Activated CD8-positive, alpha-beta T cell treated with anti-CD3 and anti-CD28 coated beads for 36 hours (primary cell): ENCODE measurements around the gene DDA1. TPM values are rescaled to one million over a fixed set of nuclear protein-coding genes. Genes with fewer than 3 reads are reported as not detected.

Experiments
- ATAC-seq: fragments of 200-7000 bp; cut with Tn5 transposase; one replicate; pipeline ENCODE4 v1.10.0; 2021; ENCODE audit warnings: mild to moderate bottlenecking, moderate library complexity
- CTCF ChIA-PET: fragments of 350-600 bp; sonication (Branson Sonifier 250); formaldehyde crosslinking; loops from one replicate; lab custom pipeline; 2021; ENCODE audit warnings: antibody characterized with exemption; lab: Charles Lee
- POLR2A ChIA-PET: fragments of 350-600 bp; sonication (Branson Sonifier 250); formaldehyde crosslinking; loops from one replicate; lab custom pipeline; 2021; ENCODE audit warnings: antibody characterized with exemption; lab: Charles Lee
- DNase-seq: peaks from one replicate; pipeline ENCODE4 v3.0.0-alpha.2; 2020
- H3K27ac Mint-ChIP-seq: one replicate; pipeline ENCODE4 v1.8.0; 2021; ENCODE audit warnings: mild to moderate bottlenecking, mixed read lengths
- H3K27me3 Mint-ChIP-seq: one replicate; pipeline ENCODE4 v1.8.0; 2021; ENCODE audit warnings: mixed read lengths
- H3K36me3 Mint-ChIP-seq: one replicate; pipeline ENCODE4 v1.8.0; 2021; ENCODE audit warnings: low read depth, mixed read lengths
- H3K4me1 Mint-ChIP-seq: one replicate; pipeline ENCODE4 v1.8.0; 2021; ENCODE audit warnings: low read depth, mixed read lengths
- H3K4me3 Mint-ChIP-seq: one replicate; pipeline ENCODE4 v1.8.0; 2021; ENCODE audit warnings: mild to moderate bottlenecking, moderate library complexity, mixed read lengths
- H3K9me3 Mint-ChIP-seq: one replicate; pipeline ENCODE4 v1.8.0; 2021; ENCODE audit warnings: mixed read lengths
- intact Hi-C: fragments of 100-400 bp; cut with micrococcal nuclease; formaldehyde crosslinking; loops from one replicate; pipeline ENCODE4 v1.10.0; 2022
- total RNA-seq, 2 experiments: library from RNA; stranded (reverse); gene quantifications; one replicate each; pipeline ENCODE4 v1.2.3, GENCODE V29; 2021
- TF ChIP-seq, protein P1 (sequence below): fragments of 200-600 bp; IDR thresholded peaks from one replicate; pipeline ENCODE4 v1.8.0; 2022; ENCODE audit warnings: antibody characterized with exemption, mild to moderate bottlenecking

The DDA1 gene
- total RNA-seq, 2 experiments from 2014 or later = 25.4 to 33.2 TPM

DNA sequence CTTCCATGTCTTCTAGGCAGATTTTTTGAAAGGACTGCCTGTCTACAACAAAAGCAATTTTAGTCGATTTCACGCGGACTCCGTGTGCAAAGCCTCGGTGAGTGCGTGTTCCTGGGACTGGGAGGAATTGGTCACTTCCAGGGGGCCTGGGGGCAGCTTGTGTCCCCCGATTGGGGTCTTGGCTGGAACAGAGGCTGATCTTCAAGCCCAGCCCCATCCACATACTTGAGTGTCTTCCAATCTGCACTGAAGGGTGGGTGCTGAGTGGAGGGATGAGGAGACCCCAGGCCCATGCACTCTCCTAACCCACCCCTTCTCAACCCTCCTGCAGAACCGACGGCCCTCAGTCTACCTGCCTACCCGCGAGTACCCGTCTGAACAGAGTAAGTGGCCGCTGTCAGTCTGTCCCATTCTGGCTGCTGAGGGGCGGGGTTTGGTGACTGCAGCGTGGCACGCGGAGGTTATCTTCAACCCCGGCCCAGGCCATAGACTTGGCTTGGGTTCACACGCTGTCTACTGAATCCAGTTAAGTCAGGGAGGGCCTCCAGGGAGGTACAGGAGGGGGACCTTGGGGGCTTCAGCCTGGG is 4.7 kb downstream of the DDA1 start:
- TF ChIP-seq, protein P1, sequence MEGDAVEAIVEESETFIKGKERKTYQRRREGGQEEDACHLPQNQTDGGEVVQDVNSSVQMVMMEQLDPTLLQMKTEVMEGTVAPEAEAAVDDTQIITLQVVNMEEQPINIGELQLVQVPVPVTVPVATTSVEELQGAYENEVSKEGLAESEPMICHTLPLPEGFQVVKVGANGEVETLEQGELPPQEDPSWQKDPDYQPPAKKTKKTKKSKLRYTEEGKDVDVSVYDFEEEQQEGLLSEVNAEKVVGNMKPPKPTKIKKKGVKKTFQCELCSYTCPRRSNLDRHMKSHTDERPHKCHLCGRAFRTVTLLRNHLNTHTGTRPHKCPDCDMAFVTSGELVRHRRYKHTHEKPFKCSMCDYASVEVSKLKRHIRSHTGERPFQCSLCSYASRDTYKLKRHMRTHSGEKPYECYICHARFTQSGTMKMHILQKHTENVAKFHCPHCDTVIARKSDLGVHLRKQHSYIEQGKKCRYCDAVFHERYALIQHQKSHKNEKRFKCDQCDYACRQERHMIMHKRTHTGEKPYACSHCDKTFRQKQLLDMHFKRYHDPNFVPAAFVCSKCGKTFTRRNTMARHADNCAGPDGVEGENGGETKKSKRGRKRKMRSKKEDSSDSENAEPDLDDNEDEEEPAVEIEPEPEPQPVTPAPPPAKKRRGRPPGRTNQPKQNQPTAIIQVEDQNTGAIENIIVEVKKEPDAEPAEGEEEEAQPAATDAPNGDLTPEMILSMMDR = no peak
- CTCF ChIA-PET = no interaction called here
- no peaks in the 10 kb centered on the region for H3K9me3 Mint-ChIP-seq
- POLR2A ChIA-PET = interaction anchor here (0.7 kb wide), 1 partner anchor 248 kb away, joined by 3 read pairs; no protein-coding TSS in a partner anchor
- intact Hi-C loops = no loop called here
- no peak overlapping the region for H3K27ac Mint-ChIP-seq
- H3K4me3 Mint-ChIP-seq = no peak overlapping the region
- H3K36me3 Mint-ChIP-seq = peaks cover 13% of the 10 kb centered on the region
- no peaks in the 10 kb centered on the region for H3K27me3 Mint-ChIP-seq
- H3K4me1 Mint-ChIP-seq = peaks cover 19% of the 10 kb centered on the region
- DNase-seq (no peak), ATAC-seq (no peak)

DNA sequence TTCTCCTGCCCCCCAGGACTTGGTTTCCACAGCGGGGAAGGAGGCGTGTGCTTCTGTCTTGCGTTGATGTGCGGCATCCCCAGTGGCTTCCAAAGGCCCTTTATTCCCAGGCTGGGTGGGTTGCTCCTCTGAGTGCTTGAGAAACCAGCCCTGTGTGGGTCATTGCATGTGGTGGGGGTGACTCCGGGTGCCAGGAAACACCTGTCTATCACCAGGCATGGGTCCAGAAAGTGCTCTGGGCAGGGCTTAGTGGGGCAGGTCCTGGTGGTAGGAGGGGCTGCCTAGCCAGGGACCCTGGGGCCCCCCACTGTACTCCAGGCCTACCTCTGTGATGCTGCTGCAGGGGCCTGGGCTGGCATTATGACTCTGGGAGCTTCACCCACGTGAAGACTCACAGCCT is 9.6 kb downstream of the DDA1 start:
- intact Hi-C loops = no loop called here
- Mint-ChIP-seq H3K4me1 (peaks cover 8% of the 10 kb centered on the region), H3K4me3 (no peak overlapping the region), H3K36me3 (peaks cover 25% of the 10 kb centered on the region), H3K27me3 (no peaks in the 10 kb centered on the region), H3K27ac (no peak overlapping the region), H3K9me3 (no peaks in the 10 kb centered on the region)
- DNase-seq (no peak), ATAC-seq (no peak)
- CTCF ChIA-PET = no interaction called here
- TF ChIP-seq, protein P1 = no peak
- POLR2A ChIA-PET = no interaction called here

DNA sequence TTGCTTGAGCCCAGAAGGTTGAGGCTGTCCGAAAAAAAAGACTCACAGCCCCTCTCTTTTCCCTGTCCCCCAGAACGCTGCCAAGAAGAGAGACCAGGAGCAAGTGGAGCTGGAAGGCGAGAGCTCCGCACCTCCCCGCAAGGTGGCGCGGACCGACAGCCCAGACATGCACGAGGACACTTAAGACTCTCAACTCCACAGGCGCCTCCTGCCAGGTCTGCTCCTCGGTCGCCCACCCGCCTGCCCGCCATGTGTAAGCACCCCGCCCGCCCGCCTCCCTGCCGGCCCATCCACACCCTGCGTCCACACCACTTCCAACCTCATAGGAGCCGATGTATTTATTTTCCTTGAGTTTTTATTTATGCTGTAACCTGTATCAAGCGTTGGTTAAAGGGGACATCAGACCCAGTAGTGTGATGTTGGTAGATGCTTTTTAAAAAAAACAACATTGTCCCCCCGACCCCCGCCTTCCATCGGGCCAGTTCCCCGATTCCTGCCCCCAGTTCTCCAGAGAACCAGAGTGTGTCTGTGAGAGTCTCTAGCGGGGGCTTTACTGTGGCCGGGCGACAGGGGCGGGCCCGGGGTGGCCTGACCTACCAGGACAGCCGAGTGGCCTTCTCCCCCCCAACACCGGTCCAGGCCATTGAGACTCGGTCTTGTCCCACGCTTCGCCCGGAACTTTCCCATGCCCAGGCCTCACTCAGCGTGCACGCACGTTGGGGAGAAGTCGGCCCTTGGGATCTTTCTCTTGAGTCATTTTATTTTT is 10.3 kb downstream of the DDA1 start:
- ChIA-PET CTCF (no interaction called here), POLR2A (no interaction called here)
- peaks cover 8% of the 10 kb centered on the region for H3K4me1 Mint-ChIP-seq
- H3K27ac Mint-ChIP-seq = no peak overlapping the region
- TF ChIP-seq, protein P1 = no peak
- H3K9me3 Mint-ChIP-seq = no peaks in the 10 kb centered on the region
- intact Hi-C loops = no loop called here
- H3K36me3 Mint-ChIP-seq = peaks cover 25% of the 10 kb centered on the region
- ATAC-seq (no peak), DNase-seq (no peak)
- no peaks in the 10 kb centered on the region for H3K27me3 Mint-ChIP-seq
- no peak overlapping the region for H3K4me3 Mint-ChIP-seq

DNA sequence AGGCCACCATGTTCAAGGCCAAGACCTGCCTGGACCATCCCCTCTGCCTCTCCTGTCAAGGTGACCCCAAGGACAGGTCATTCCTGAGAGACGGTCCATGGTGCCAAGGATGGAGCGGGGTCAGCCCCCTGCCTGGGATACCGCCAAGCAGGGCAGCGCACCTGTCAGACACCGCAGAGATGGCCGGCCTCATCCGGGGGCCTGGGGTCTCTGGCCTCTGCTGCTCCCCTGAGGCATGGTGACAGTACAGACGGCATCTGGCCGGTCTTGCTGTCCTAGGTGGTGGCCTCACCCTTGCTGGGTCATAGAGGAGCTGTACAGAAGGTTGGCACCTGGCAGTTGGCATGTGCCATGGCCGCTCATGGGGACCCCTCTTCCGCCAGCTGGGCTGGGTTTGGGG is 11.1 kb downstream of the DDA1 start:
- no peak overlapping the region for H3K4me3 Mint-ChIP-seq
- no peak overlapping the region for H3K27ac Mint-ChIP-seq
- intact Hi-C loops = no loop called here
- H3K36me3 Mint-ChIP-seq = peaks cover 25% of the 10 kb centered on the region
- H3K4me1 Mint-ChIP-seq = peaks cover 8% of the 10 kb centered on the region
- DNase-seq (no peak), ATAC-seq (no peak)
- TF ChIP-seq, protein P1 = no peak
- ChIA-PET POLR2A (interaction anchor here (1.2 kb wide), 1 partner anchor 13 kb away, joined by 6 read pairs; no protein-coding TSS in a partner anchor), CTCF (interaction anchor here (1.0 kb wide), 1 partner anchor 65 kb away, joined by 3 read pairs; no protein-coding TSS in a partner anchor)
- no peaks in the 10 kb centered on the region for H3K27me3 Mint-ChIP-seq
- no peaks in the 10 kb centered on the region for H3K9me3 Mint-ChIP-seq
